DMS153 (cell line): ENCODE results near the gene TCP11L2.
A peak's percentile ranks its signal among the peaks of the same experiment; 100 is the strongest.
"Not testable (repeated sequence)": the region's sequence is repeated elsewhere in the genome, so short reads cannot be mapped to it uniquely, and the experiment has no call there.

Source experiments
- DNase-seq: peaks from one replicate; lab custom pipeline; 2025; lab: John Stamatoyannopoulos, UW

Gene TCP11L2

DNA sequence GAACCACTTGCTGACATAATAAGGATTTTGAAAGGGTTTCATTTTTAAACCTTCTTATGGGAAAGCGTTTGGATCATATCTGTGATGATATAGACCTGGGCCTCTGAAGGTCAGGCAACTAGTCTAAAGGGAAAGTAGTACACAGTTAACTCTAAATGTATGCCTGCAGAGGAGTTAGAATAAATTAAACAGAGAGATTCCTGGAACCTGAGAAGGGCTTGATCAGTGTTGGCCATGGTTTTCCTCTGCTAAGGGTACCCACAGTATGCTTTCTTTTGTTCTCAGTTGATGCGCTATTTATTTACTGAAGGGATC lies 40.6 kb downstream of the TCP11L2 start:
- DNase-seq, result no peak

DNA sequence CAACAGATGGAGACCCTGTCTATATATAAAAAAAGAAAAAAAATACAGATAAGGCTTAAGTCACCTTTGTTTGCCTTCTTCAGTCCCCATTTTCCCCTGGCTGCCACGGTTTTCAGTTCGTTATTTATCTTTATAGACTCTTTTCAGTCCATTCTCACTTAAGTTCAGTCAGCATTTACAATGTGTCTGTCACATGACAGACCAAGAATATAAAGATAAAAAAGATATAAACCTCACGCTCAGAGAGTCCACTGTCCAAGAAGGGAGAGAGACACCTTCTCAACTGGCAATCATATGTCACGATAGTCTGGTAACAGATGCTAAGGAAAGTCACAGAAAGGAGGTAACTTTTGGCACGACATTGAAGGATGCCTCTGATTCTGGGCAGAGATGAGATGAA lies 41.6 kb downstream of the TCP11L2 start:
- DNase-seq, result no peak

DNA sequence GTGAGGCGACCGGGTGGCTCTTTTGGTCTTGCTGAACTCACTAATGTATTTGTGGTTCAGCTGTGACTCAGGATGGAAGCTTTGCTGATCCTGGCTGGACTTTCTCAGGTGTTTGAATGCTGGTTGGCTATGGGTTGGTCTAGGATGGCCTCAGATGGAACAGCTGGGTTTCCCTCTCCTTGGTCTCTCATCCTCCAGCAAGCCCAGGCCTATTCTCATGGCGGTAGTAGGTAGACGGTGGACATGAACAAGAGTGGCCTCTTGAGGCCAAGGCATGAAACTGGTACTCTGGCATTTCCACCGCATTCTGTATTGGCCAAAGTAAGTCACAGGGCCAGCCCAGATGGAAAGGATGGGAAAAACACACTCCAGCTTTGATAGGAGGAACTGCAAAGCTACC lies 43.2 kb downstream of the TCP11L2 start:
- DNase-seq, result no peak

DNA sequence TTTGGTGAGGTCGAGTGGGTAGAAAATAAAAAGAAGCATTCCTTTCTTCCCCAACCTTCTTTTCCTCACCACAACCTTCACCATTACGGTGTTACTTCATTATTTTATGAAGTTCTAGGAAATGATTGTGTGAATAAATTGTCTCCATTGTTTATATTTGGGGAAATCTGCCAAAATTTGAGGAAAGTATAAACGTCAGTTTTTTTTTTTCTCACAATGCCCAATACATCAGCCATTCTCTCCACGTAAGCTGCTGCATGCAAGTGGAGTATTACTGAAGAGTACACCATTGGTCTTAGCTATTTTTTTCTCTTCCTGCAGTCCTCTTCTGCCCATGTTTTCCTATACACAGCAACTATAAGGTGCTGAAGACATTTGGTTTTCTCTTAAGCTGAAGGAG lies 45.9 kb downstream of the TCP11L2 start:
- DNase-seq, result no peak

DNA sequence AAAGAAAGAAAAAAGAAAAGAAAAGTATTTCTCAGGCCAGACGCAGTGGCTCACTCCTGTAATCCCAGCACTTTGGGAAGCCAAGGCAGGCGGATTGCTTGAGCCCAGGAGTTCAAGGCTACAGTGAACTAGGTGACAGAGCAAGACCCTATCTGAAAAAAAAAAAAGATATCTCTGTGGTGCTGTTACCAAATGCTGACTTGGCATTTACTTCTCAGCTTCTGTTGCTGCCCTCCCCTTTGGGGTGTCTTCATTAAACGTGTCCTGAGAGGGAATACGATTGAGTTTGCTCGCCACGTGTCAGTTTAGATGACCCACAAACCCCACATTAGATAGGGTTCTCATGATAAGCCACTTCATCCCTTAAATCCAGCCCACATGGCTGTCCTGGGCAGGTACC lies 50.6 kb downstream of the TCP11L2 start:
- DNase-seq, result no peak

DNA sequence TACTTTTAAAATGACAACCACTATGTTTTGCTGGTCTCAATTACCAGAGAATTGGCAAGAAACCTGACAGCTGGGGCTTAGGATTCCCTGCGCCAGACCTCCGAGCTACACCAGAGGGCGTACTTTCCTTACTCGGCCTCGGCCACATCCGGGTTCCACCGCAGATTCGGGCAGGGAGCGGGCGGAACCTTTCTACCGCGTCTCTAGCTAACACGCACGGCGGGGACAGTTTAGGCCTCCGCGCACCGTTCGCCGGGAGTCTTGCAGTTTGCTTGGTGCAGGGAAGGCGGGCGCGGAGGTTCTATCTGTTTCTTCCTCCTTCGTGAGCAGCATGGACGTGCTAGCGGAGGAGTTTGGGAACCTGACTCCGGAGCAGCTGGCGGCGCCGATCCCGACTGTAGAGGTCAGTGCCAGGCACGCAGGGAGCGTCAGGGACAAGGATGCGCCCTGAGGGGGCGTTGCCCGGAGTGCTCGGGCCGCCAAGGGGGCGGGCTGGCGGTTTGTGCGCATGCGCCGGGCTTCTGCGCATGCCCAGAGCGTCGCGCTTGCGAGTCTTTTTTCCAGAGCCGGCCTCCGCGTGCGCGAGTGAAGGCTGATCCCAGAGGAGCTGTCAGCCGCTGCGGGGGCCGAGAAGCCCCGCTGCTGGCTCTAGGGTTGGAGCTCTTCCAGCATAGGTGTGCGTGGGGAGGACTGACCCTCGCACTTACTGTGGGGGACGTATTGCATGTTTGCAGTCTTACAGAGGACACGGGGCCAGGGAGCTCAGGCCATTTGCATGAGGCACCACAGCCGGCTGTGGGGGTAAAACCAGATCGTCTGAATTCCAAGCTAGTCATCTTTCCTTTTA lies 55.2 kb downstream of the TCP11L2 start, which contains the start of gene POLR3B:
TSS of gene POLR3B (plus strand) at position 200 of the 847 bp plus-strand sequence. CDS start at position 332, 132 bp downstream.
- peak; percentile 88 for DNase-seq

DNA sequence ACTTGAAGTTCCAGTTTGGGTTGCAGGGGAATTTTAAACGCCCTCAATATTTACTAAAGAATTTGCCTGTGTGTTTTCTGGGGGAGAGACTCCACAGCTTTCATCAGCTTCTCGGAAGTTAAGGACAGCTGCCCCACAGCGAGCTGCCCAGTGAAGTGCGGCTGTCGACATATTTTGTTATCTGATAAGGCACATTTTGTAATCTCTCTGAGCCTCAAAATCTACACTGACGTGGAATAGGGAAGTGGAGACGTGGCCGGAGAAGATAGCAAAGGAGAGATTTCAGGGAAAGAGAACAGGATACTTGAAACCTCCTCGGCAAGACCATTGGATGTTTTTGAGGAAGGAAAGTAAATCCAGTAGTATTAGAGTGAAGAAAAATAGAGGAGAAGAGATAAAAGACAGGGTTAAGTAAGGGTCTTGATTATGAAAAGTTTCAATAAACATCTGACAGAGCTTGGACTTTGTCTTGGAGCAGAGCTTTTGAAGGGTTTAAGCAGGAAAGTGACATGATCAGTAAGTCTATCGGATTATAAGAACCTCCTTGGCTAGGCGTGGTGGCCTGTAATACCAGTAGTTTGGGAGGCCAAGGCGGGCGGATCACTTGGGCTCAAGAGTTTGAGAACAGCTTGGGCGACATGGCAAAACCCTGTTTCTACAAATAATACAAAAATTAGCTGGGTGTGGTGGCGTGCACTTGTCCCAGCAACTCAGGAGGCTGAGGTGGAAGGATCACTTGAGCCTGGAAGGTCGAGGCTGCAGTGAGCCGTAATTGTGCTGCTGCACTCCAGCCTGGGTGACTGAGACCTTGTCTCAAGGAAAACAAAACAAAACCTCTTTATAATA lies 56.1 kb downstream of the TCP11L2 start:
- peak; percentile 38 for DNase-seq

DNA sequence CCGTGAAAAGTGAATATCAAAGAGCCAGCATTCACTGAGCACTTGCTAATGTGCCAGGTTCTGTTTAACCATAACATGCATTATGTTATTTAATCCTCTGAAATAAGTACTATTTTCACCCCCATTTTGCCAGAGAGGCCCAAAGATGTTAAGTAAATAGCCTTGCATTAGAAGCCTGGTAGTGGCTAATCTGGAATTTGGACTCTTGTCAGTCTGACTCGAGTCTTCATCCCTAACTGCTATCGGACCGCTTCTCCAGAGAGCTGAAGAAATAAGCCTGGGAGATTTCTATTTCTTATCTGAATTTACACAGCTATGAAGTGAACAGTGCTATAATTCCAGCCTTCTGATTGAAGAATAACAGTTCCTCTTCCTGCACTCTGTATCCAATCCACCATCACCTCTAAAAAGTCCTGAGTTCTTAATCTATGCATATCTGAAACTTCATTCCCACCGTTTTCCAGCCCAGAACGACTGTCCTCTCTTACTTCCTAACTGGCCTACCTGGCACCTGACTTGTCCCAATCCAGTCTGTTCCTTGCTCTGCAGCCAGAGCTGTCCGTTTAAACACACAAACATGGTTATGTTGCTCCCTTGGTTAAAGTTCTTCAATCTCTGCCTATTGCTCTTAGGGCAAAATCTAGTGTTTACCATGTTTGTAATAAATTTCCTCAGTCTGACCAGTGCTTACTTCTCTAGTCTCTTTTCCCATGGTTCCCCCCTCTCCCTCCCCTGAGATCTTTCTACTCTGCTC lies 57.3 kb downstream of the TCP11L2 start:
- no peak for DNase-seq

DNA sequence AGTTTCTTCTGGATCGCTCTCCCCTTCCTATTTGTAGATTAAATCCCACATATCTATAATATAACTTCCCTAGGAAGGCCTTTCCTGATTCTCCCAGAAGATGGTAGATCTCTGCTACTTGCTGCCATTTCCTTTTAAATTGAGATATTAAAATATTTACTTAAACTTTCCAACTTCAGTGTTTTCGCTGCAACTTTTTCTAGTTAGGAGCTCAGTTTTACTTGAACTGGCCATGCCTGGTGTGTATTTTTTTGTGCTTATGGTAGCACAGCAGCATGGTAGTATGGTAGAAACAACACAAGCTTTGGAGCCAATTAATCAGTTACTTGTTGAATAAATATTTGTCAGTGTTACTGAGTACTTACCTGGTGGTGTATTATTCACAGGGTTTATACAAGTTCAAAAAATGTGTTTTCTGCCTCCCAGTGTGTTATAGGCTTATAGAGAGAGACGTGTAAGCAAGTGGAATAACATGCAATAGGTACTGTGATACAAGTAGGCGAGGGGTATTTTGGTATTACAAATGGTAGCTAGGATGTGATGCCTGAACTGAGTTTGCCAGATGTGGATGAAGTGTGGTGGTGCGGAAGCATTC lies 58.0 kb downstream of the TCP11L2 start:
- DNase-seq, result no peak

DNA sequence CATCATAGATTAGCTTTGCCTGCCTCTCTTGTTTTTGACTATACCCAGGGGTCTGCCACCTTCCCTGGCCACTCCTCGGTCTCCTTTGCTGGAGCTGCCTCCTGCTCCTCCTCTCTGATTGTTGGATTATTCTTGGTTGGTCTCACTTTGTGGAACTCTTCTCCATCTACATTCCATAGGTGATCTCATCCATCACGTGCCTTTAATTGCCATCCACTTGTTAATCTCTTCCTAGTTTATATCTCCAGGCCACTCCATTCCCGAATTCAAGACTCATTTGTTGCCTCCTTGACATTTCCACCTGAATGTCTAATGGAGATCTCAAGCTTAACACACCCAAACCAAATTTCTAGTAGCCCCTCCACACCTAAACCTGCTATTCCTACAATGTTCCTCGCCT lies 60.4 kb downstream of the TCP11L2 start:
- no peak for DNase-seq

DNA sequence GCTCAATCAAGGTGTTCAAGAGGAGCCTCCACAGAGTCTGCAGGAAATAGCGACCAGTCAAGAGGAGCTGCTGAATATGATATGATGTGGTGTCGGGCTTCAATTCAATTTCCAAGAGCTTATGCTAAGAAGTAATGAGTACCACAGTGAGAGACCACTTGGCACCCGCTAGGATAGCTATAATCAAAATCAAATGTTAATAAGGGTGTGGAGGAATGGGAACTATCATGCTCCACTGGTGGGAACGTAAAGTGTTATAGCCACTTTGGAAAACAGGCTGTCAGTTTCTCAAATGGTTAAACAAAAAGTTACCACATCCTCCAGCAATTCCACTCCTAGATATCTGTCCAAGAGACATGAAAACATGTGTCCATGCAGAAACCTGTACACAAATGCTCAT lies 61.7 kb downstream of the TCP11L2 start:
- no peak for DNase-seq

DNA sequence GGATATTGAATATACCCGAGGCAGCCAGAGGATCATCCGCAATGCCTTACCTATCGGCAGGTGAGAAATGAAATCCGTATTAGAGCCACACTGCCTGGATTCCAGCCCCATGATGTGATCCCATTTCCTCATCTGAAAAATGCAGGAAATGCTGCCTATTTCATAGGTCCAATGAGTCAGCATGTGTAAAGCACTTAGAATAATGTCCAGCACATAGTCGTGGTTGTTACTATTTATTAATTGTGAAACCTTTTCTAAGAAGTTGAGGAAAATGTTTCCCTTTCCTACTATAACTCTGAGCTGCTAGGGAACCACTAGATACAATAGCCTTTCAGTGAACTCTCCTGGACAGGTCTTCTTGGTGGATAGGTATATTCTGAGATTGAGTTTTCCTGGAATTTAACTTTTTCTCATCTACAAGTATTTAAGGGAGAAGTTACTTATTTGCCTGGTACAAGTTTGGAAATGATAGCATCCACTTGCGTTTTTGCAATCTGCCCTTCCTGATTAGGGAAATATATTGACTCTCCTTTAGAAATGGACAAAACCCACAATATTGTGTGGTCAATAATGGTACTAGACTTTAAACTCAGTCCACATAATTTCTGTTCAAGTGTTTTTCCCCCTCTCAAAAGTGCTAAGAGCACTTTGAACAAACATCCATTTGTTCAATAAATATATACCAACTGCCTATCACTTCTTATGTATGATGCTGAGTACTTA lies 67.3 kb downstream of the TCP11L2 start:
- no peak for DNase-seq

DNA sequence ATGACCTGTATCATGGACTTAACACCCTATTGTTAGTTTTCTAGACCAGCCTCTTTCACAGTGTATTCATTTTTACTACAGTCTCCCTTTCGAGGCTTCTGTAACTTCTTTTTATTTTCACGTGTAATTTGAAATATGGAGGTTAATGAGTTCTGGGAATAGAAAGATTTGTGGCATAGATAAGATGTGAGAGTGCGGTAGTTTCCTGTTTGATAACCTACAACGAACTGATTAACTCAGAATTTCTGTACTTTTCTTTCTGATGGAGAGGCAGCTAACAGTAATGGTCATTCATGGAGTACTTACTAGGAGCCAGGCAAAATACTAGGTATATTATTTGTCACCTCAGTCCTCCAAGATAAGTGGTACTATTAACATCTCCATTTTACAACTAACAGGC lies 76.3 kb downstream of the TCP11L2 start:
- DNase-seq, result no peak

DNA sequence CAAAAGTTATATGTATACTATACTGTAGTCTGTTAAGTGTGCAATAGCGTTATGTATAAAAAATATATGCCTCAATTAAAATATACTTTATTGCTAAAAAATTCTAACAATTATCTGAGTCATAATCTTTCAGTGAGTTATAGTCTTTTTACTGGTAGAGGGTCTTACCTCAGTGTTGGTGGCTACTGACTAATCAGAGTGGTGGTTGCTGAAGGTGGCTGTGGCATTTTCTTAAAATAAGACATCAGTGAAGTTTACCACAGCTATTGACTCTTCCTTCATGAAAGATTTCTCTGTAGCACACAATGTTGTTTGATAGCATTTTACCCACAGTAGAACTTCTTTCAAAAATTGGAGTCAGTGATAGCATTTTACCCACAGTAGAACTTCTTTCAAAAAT lies 78.4 kb downstream of the TCP11L2 start:
- DNase-seq, result no peak

DNA sequence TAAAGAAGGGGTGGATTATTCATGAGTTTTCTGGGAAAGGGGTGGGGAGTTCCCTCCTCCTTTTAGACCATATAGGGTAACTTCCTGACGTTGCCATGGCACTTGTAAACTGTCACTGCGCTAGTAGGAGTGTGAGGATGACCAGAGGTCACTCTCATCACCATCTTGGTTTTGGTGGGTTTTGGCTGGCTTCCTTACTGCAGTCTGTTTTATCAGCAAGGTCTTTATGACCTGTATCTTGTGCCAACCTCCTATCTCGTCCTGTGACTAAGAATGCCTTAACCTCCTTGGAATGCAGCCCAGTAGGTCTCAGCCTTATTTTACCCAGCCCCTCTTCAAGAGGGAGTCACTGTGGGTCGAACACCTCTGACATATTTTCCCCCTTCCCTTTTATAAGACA lies 79.3 kb downstream of the TCP11L2 start:
- not testable (repeated sequence) for DNase-seq

DNA sequence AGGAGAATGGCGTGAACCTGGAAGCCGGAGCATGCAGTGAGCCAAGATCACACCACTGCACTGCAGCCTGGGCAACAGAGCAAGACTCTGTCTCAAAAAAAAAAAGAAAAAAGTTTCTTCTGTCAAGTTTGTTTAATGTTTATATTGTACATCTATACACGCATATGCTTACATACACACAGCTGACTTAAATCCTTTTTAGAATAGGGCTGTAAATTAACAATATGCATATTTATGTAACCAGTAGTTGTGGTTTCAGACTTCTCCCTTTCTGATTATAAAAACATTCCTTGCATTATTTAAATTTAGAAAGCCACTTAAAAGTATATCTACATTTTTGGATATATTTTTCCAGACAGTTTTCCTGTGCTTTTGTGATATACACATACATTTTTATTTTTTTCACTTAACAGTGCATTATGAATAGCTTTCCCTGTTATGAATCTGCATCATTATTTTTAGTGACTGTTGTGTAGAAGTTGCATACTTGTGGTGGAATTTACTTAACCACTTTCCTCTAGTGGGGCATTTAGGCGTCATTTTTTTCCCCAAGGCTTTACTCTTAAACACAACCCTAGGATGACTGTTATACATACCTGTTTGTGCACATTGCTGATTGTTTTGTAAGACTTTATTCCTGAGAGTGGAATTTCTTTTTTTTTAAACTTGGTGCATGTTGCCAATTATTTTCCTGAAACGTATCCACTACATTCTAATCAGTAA lies 84.4 kb downstream of the TCP11L2 start:
- no peak for DNase-seq

DNA sequence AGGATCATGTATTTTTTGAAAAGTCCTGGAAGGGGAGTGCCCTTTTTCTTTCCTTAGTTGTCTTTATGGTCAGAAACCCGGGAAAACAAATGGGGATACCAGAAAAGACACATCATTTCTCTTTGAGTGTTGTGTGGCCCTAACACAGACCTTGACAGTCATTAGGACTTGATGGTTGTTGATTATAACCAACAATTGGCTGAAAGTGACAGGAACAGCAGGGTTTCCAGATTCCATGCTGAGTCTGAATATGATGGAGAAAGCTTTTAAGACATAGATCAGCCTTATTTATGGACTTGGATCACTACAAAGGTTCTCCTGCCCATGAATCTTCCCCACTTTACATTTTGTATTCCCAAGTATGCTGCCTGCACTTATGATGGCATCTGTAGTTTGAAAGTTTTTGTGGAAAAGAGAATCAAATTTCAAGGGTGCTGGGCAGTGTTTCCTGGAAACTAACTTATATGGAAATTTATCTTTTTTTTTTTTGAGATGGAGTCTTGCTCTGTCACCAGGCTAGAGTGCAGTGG lies 85.4 kb downstream of the TCP11L2 start:
- DNase-seq, result no peak

DNA sequence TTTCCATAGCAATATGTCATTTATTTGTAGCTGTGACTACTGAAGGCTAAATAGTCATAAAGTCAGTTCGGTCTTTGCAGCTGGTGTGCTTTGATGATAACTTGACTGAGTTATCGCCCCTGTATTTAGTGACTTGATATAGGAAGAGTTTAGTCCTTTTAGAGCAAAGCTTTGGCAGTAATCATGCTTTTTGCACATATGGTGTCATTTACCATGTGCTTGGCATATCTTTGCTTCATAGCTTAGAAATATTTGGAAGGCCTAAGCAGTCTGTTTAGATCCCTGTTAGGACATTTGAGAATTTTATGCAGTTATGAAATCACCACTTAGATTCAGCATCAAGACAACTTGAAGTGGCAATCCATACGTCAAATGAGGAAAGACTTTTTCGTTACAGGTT lies 86.6 kb downstream of the TCP11L2 start:
- DNase-seq, result no peak

DNA sequence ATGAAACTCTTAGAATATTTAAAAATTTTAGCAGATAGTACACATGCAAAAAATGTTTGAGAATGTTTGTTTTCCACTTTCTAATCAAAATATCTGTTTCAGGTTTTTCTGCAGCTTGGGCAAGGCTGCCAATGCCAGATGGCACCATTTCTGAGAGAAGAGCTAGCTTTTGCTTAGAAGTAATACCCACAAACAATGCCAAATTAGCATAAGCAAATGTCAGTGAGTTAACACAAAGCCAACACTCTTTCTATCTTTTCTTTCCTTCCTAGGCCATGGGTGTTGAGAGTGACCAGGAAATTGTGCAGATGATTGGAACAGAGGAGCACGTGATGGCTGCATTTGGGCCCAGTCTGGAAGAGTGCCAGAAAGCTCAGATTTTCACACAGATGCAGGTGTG lies 90.2 kb downstream of the TCP11L2 start:
- DNase-seq, result no peak
